PC-9 (cell line): ENCODE results near the gene CCBE1. TPM values are rescaled to one million over a fixed set of nuclear protein-coding genes. Genes with fewer than 3 reads are reported as not detected.

Experiments
- BruUV-seq: library from RNA; stranded (reverse); fragments of 400-500 nt; replicated peaks from 2 replicates; lab custom pipeline; 2021; lab: Mats Ljungman, UMichigan
- CTCF ChIA-PET: fragments of 300-600 bp; sonication (Branson Sonifier 250); formaldehyde crosslinking; loops from one replicate; lab custom pipeline; 2022; ENCODE audit warnings: antibody characterized with exemption; lab: Charles Lee
- POLR2A ChIA-PET: fragments of 300-600 bp; sonication (Branson Sonifier 250); formaldehyde crosslinking; loops from one replicate; lab custom pipeline; 2022; ENCODE audit warnings: antibody characterized with exemption; ENCODE audit not compliant: unreplicated experiment; lab: Charles Lee
- DNase-seq, 2 experiments: peaks; one replicate each; pipeline versions ENCODE4 v3.0.0 to v3.0.0-alpha.2; 2015 to 2022; ENCODE audit warnings: mixed read lengths in 1 of 2
- H2AFZ ChIP-seq: fragments of 200-600 bp; sonication (generic); 2 replicates; pipeline ENCODE4 v1.8.1; 2017; ENCODE audit warnings: antibody characterized with exemption
- H3F3A ChIP-seq: fragments of 200-600 bp; sonication (generic); 2 replicates; pipeline ENCODE4 v1.8.1; 2017; ENCODE audit warnings: antibody characterized with exemption, mild to moderate bottlenecking, low read depth; ENCODE audit not compliant: insufficient read depth
- H3K27ac ChIP-seq: fragments of 200-600 bp; sonication (generic); 2 replicates; pipeline ENCODE4 v1.6.1; 2016; ENCODE audit warnings: mixed run types
- H3K27me3 ChIP-seq: fragments of 200-600 bp; sonication (generic); 2 replicates; pipeline ENCODE4 v1.6.1; 2016; ENCODE audit warnings: low read depth, mixed run types; ENCODE audit not compliant: insufficient read depth
- H3K36me3 ChIP-seq: fragments of 200-600 bp; sonication (generic); 2 replicates; pipeline ENCODE4 v1.6.1; 2016; ENCODE audit warnings: low read depth, mixed run types
- H3K4me1 ChIP-seq: fragments of 200-600 bp; sonication (generic); replicated peaks from 2 replicates; pipeline ENCODE4 v1.6.1; 2016; ENCODE audit warnings: mixed run types; ENCODE audit not compliant: insufficient read depth
- H3K4me2 ChIP-seq: fragments of 200-600 bp; sonication (generic); 2 replicates; pipeline ENCODE4 v1.6.1; 2017; ENCODE audit warnings: mixed run types
- H3K4me3 ChIP-seq: fragments of 200-600 bp; sonication (generic); 2 replicates; pipeline ENCODE4 v1.6.1; 2016; ENCODE audit warnings: mixed run types
- H3K79me2 ChIP-seq: fragments of 200-600 bp; sonication (generic); 2 replicates; pipeline ENCODE4 v1.6.1; 2017; ENCODE audit warnings: low read depth, mixed run types
- H3K9me2 ChIP-seq: fragments of 200-600 bp; sonication (generic); 2 replicates; pipeline ENCODE4 v1.8.1; 2017; ENCODE audit warnings: mild to moderate bottlenecking; ENCODE audit not compliant: insufficient read depth
- H3K9me3 ChIP-seq: fragments of 200-600 bp; sonication (generic); 2 replicates; pipeline ENCODE4 v1.8.1; 2016; ENCODE audit warnings: low read depth; ENCODE audit not compliant: insufficient read depth
- H4K20me1 ChIP-seq: fragments of 200-600 bp; sonication (generic); 2 replicates; pipeline ENCODE4 v1.8.1; 2017; ENCODE audit not compliant: insufficient read depth
- EZH2 ChIP-seq: fragments of 200-600 bp; sonication (generic); IDR thresholded peaks from 2 replicates; pipeline ENCODE4 v1.8.0; 2017; ENCODE audit warnings: antibody characterized with exemption, low read depth
- intact Hi-C: fragments of 100-400 bp; cut with micrococcal nuclease; formaldehyde crosslinking; loops from one replicate; pipeline ENCODE4 v1.10.0; 2022; ENCODE audit not compliant: unreplicated experiment
- total RNA-seq: library from RNA; stranded (reverse); gene quantifications from 2 replicates; pipeline ENCODE4 v1.2.3, GENCODE V29; 2021
- TF ChIP-seq, protein P1 (sequence below): fragments of 200-600 bp; sonication (generic); conservative IDR thresholded peaks from 2 replicates; pipeline ENCODE4 v1.6.1; 2017; ENCODE audit warnings: mixed run types, antibody characterized with exemption, mild to moderate bottlenecking, moderate library complexity

The CCBE1 gene
- total RNA-seq, 1 experiment from 2014 or later: 5.8 TPM

DNA sequence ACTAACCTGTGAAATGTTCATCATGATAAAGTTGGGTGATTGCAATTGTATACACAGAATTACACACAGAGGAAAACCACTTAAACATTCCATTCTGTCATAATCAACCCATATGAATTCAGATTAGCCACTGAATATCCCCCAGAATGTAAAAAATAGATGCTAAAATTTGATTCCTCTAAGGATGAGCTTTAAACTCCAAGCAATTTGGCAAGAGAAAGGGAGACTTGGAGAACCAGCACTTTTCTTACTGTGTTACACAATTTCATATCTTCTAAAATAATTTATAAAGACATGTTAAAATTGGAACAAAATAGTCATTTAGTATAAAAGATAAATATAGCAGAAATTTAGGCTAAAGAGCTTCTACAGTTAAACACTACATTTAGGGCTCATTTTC is 191.9 kb downstream of the CCBE1 start:
- Histone ChIP-seq H3F3A (no peaks in the 10 kb centered on the region), H3K4me3 (no peak overlapping the region), H3K4me2 (no peak overlapping the region), H3K36me3 (no peaks in the 10 kb centered on the region), H3K79me2 (no peaks in the 10 kb centered on the region), H2AFZ (no peak overlapping the region), H3K4me1 (no peaks in the 10 kb centered on the region), H3K27me3 (peaks cover 11% of the 10 kb centered on the region; the same call in 1 of the 2 replicates), H3K27ac (no peak overlapping the region), H4K20me1 (no peaks in the 10 kb centered on the region), H3K9me2 (no peaks in the 10 kb centered on the region), H3K9me3 (no peaks in the 10 kb centered on the region)
- TF ChIP-seq, protein P1, sequence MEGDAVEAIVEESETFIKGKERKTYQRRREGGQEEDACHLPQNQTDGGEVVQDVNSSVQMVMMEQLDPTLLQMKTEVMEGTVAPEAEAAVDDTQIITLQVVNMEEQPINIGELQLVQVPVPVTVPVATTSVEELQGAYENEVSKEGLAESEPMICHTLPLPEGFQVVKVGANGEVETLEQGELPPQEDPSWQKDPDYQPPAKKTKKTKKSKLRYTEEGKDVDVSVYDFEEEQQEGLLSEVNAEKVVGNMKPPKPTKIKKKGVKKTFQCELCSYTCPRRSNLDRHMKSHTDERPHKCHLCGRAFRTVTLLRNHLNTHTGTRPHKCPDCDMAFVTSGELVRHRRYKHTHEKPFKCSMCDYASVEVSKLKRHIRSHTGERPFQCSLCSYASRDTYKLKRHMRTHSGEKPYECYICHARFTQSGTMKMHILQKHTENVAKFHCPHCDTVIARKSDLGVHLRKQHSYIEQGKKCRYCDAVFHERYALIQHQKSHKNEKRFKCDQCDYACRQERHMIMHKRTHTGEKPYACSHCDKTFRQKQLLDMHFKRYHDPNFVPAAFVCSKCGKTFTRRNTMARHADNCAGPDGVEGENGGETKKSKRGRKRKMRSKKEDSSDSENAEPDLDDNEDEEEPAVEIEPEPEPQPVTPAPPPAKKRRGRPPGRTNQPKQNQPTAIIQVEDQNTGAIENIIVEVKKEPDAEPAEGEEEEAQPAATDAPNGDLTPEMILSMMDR: no peak
- TF ChIP-seq EZH2: no peak
- no TSS peak for BruUV-seq
- intact Hi-C loops: no loop called here
- ChIA-PET POLR2A (no interaction called here), CTCF (no interaction called here)
- DNase-seq: no peak

DNA sequence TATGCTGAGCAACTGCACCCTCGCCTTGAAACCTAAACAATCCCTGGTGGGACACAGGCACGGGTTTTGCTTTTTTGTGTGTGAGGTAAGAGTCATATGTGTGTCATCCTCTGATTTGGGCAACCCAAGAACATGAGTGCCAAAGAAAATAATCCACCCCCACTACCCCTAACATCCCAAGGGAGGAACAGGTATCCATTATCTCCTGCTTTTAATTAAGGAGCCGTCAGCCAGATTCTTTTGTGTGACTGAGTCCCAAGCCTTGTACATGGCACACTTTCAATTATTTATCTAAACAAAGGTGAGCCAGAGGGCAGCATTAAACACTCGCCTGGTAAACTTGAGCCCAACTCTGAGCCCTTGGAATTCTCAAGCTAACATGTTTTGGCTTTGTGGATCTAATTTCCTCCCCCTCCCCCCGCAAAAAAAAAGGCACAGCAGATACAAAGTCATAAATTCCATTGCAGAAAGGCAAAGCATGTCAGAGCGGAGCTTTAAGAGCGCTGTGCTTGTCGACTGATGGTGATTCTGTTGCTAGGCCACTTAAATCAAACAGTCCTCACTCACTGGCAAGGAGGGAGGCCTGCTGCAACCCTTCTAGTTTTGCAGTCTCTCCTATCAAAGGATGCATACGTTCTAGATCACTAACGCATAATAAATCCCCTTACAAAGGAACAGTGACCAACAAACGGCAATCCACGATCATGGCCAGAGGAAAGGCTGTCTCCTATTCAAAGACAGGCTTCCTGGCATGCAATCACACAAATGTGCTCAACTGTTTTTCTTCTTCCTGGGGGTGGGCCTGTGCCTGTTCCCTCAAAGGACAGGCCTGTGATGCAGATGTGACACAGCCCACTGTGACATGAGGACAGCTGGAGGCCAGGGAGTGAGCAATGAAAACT is 194.7 kb downstream of the CCBE1 start:
- H3F3A ChIP-seq: no peaks in the 10 kb centered on the region
- DNase-seq: no peak
- no peaks in the 10 kb centered on the region for H3K9me2 ChIP-seq
- no peak overlapping the region for H3K4me2 ChIP-seq
- CTCF ChIA-PET: no interaction called here
- BruUV-seq: no TSS peak
- no peaks in the 10 kb centered on the region for H3K79me2 ChIP-seq
- no peak overlapping the region for H3K4me3 ChIP-seq
- POLR2A ChIA-PET: interaction anchor here (0.6 kb wide), 1 partner anchor 16 kb away, joined by 18 read pairs; no protein-coding TSS in a partner anchor
- no peaks in the 10 kb centered on the region for H3K9me3 ChIP-seq
- H2AFZ ChIP-seq: no peak overlapping the region
- no peak overlapping the region for H3K27ac ChIP-seq
- no peaks in the 10 kb centered on the region for H3K4me1 ChIP-seq
- peaks cover 11% of the 10 kb centered on the region; the same call in 1 of the 2 replicates for H3K27me3 ChIP-seq
- no peaks in the 10 kb centered on the region for H3K36me3 ChIP-seq
- TF ChIP-seq, protein P1: no peak
- no peak for TF ChIP-seq EZH2
- intact Hi-C loops: no loop called here
- no peaks in the 10 kb centered on the region for H4K20me1 ChIP-seq

DNA sequence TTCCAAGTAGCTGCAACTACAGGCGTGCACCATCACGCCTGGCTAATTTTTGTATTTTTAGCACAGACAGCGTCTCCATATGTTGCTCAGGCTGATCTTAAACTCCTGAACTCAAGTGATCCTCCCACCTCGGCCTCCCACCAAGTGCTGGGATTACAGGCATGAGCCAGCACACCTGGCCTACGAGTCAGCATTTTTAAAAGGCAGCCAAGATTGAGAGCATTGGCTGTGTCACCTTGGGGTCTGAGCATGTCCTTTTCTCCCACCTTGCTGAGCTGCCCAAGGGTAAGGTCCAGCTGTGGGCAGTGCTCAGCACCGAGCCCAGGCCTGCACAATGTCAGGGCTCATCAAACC is 195.3 kb downstream of the CCBE1 start:
- no peak overlapping the region for H2AFZ ChIP-seq
- no peaks in the 10 kb centered on the region for H3K9me3 ChIP-seq
- intact Hi-C loops: no loop called here
- no peak for DNase-seq
- no peak for TF ChIP-seq EZH2
- TF ChIP-seq, protein P1: no peak
- H3K4me2 ChIP-seq: no peak overlapping the region
- no peaks in the 10 kb centered on the region for H3K9me2 ChIP-seq
- no peaks in the 10 kb centered on the region for H4K20me1 ChIP-seq
- no TSS peak for BruUV-seq
- no peaks in the 10 kb centered on the region for H3F3A ChIP-seq
- H3K79me2 ChIP-seq: no peaks in the 10 kb centered on the region
- no peaks in the 10 kb centered on the region for H3K36me3 ChIP-seq
- POLR2A ChIA-PET: no interaction called here
- CTCF ChIA-PET: no interaction called here
- no peak overlapping the region for H3K4me3 ChIP-seq
- no peaks in the 10 kb centered on the region for H3K4me1 ChIP-seq
- H3K27ac ChIP-seq: no peak overlapping the region
- H3K27me3 ChIP-seq: peaks cover 9% of the 10 kb centered on the region; the same call in 1 of the 2 replicates
